Measurements from ENCODE around the gene UTP3.

GRCh38 chr4:70713453-70714078 lies 25.2 kb downstream of the UTP3 start:
- TF ChIP-seq CTCF (IDR thresholded peaks at IDR 0.05; ENCODE audit: low read depth, low read length, poor library complexity, severe bottlenecking) (no peak), EZH2phosphoT487 (IDR thresholded peaks at IDR 0.05; ENCODE audit: borderline replicate concordance, low read length) (no peak)
